GM19023 (cell line): ENCODE data around the gene PATJ.
"Not testable (repeated sequence)": the region's sequence is repeated elsewhere in the genome, so short reads cannot be mapped to it uniquely, and the experiment has no call there.

Experiments
- ATAC-seq: cut with Tn5 transposase; IDR thresholded peaks from one replicate; pipeline ENCODE4 v1.9.1; 2021; ENCODE audit warnings: mild to moderate bottlenecking, moderate library complexity; ENCODE audit not compliant: unreplicated experiment

Gene PATJ

GRCh38 chr1:61816191-61816590 is 73.9 kb downstream of the PATJ start:
- no peak for ATAC-seq

GRCh38 chr1:61818992-61819391 is 76.7 kb downstream of the PATJ start:
- ATAC-seq = no peak

- ATAC-seq = no peak
Measured at GRCh38 chr1:61819421-61819820, 77.1 kb downstream of the PATJ start.

- no peak for ATAC-seq
Measured at GRCh38 chr1:61825393-61825792, 83.1 kb downstream of the PATJ start.

GRCh38 chr1:61828805-61829204 is 86.5 kb downstream of the PATJ start:
- ATAC-seq = no peak

- no peak for ATAC-seq
Measured at GRCh38 chr1:61836649-61837048, 94.4 kb downstream of the PATJ start.

- not testable (repeated sequence) for ATAC-seq
Measured at GRCh38 chr1:61837607-61838006, 95.3 kb downstream of the PATJ start.

GRCh38 chr1:61839679-61840078 is 97.4 kb downstream of the PATJ start:
- no peak for ATAC-seq

GRCh38 chr1:61842036-61842435 is 99.8 kb downstream of the PATJ start:
- no peak for ATAC-seq

- no peak for ATAC-seq
Measured at GRCh38 chr1:61842863-61843514, 100.7 kb downstream of the PATJ start.

GRCh38 chr1:61844006-61844405 is 101.7 kb downstream of the PATJ start:
- no peak for ATAC-seq

- not testable (repeated sequence) for ATAC-seq
Measured at GRCh38 chr1:61844664-61845063, 102.4 kb downstream of the PATJ start.

- ATAC-seq = no peak
Measured at GRCh38 chr1:61851235-61851634, 109.0 kb downstream of the PATJ start.

- no peak for ATAC-seq
Measured at GRCh38 chr1:61851849-61852669, 109.8 kb downstream of the PATJ start.

- no peak for ATAC-seq
Measured at GRCh38 chr1:61852670-61853015, 110.4 kb downstream of the PATJ start.

- ATAC-seq = no peak
Measured at GRCh38 chr1:61853583-61853982, 111.3 kb downstream of the PATJ start.

- ATAC-seq = no peak
Measured at GRCh38 chr1:61864489-61864888, 122.2 kb downstream of the PATJ start.

GRCh38 chr1:61865646-61866220 is 123.5 kb downstream of the PATJ start:
- ATAC-seq = no peak

GRCh38 chr1:61869691-61870109 is 127.4 kb downstream of the PATJ start:
- no peak for ATAC-seq

GRCh38 chr1:61872206-61872605 is 129.9 kb downstream of the PATJ start:
- no peak for ATAC-seq

- no peak for ATAC-seq
Measured at GRCh38 chr1:61873581-61873980, 131.3 kb downstream of the PATJ start.

GRCh38 chr1:61873994-61874393 is 131.7 kb downstream of the PATJ start:
- no peak for ATAC-seq
